RWPE1 (cell line): Measurements from ENCODE around the gene SH3D21.

ENCODE experiments used
- CTCF ChIA-PET: fragments of 350-600 bp; sonication (Branson Sonifier 250); formaldehyde crosslinking; extraction: SDS; loops from one replicate; lab custom pipeline; 2021; lab: Yijun Ruan, JAX
- POLR2A ChIA-PET: fragments of 400-600 bp; formaldehyde crosslinking; extraction: SDS; loops from one replicate; lab custom pipeline; 2020; ENCODE audit warnings: antibody characterized with exemption; ENCODE audit not compliant: low non-redundant PET; lab: Yijun Ruan, JAX
- DNase-seq: peaks from one replicate; pipeline ENCODE4 v3.0.0; 2012; ENCODE audit warnings: low spot score
- H3K27ac ChIP-seq: fragments of 450-650 bp; 2 replicates; pipeline ENCODE4 v1.5.1; 2017
- TF ChIP-seq, protein P1 (sequence below): fragments of 450-650 bp; conservative IDR thresholded peaks from 2 replicates; pipeline ENCODE4 v1.5.1; 2017; ENCODE audit warnings: low read depth, mild to moderate bottlenecking

Gene SH3D21

DNA sequence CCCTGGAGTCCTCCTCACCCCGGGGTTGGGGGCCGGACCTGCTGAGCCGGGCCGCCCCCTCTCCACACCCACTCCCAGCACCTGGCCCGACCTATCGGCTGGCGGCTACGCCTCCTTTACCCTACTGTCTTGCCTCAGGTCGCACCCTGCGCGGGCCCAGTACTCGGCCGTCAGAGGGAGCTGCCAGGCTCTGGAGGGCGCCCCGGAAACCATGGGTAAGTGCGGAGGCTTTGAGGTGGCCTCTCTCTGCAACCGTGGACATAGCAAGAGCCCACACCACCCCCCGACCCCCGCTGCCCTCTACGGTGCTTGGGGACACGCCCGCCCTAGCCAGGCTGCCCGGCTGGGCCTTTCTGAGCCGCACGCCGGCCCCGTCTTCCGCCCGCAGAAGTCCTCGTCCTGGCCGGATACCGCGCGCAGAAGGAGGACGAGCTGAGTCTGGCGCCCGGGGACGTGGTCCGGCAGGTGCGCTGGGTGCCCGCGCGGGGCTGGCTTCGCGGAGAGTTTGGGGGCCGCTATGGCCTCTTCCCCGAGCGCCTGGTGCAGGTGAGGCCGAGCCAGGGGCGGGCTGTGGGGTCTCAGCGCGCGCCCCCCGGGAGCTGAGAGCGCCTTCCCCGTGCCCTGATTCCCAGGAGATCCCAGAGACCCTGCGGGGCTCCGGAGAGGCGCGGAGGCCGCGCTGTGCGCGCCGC lies at the start of gene SH3D21:
SH3D21 (plus strand) TSS at position 159 of the 692 bp plus-strand sequence; CDS start at position 212, 53 bp downstream.
- CTCF ChIA-PET, result interaction anchor here (0.6 to 1.4 kb wide), 4 partner anchors 13 to 164 kb away, joined by 3 to 8 read pairs (median 4); no protein-coding TSS in a partner anchor
- POLR2A ChIA-PET, result interaction anchor here (0.7 to 1.1 kb wide), 2 partner anchors 21 to 106 kb away, joined by 3 to 4 read pairs; no protein-coding TSS in a partner anchor
- peak; percentile 71 for DNase-seq
- peak within 1 kb of the TSS; percentile 91 for H3K27ac ChIP-seq
- TF ChIP-seq, protein P1, sequence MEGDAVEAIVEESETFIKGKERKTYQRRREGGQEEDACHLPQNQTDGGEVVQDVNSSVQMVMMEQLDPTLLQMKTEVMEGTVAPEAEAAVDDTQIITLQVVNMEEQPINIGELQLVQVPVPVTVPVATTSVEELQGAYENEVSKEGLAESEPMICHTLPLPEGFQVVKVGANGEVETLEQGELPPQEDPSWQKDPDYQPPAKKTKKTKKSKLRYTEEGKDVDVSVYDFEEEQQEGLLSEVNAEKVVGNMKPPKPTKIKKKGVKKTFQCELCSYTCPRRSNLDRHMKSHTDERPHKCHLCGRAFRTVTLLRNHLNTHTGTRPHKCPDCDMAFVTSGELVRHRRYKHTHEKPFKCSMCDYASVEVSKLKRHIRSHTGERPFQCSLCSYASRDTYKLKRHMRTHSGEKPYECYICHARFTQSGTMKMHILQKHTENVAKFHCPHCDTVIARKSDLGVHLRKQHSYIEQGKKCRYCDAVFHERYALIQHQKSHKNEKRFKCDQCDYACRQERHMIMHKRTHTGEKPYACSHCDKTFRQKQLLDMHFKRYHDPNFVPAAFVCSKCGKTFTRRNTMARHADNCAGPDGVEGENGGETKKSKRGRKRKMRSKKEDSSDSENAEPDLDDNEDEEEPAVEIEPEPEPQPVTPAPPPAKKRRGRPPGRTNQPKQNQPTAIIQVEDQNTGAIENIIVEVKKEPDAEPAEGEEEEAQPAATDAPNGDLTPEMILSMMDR, result peak; percentile 19; the same call in 1 of the 2 replicates

DNA sequence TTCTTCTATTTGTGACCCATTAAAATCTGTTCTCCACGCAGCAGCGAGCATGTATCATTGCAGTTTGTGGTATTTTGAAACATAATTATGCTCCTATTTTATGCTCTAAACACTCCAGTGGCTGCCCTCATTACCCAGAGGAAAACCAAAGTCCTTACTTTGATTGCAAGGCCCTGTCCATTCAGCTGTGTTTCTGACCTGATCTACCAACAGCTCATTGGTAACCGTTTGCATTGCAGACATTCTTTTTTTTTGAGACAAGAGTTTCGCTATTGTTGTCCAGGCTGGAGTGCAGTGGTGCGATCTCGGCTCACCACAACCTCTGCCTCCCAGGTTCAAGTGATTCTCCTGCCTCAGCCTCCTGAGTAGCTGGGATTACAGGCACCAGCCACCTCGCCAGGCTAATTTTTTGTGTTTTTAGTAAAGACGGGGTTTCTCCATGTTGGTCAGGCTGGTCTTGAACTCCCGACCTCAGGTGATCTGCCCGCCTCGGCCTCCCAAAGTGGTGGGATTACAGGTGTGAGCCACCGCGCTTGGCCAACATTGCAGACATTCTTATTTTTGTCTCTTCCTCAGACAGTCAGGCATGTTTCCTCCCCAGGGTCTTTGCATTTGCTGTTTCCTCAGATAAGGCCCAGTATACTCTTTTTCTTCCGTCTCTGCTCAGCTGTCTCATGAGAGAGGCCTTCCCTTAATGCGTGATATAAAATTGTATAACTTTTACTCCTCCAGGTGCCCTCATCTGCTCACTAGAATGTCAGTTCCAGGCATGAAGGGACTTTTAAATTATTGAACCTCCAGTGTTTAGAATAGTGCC lies 49.4 kb upstream of the SH3D21 start:
- H3K27ac ChIP-seq, result peak overlapping the region; percentile 39
- TF ChIP-seq, protein P1, result no peak
- POLR2A ChIA-PET, result no interaction called here
- CTCF ChIA-PET, result no interaction called here
- DNase-seq, result no peak

- TF ChIP-seq, protein P1, result no peak
- POLR2A ChIA-PET, result no interaction called here
- DNase-seq, result no peak
- CTCF ChIA-PET, result no interaction called here
- H3K27ac ChIP-seq, result peak overlapping the region; percentile 45; the same call in 1 of the 2 replicates
Observed at GRCh38 chr1:36257375-36257767, 48.8 kb upstream of the SH3D21 start.

GRCh38 chr1:36258960-36259344 lies 47.2 kb upstream of the SH3D21 start:
- POLR2A ChIA-PET, result no interaction called here
- no peak overlapping the region for H3K27ac ChIP-seq
- TF ChIP-seq, protein P1, result no peak
- CTCF ChIA-PET, result interaction anchor here (0.6 kb wide), 1 partner anchor 27 kb away, joined by 3 read pairs; no protein-coding TSS in a partner anchor
- peak; percentile 18 for DNase-seq

GRCh38 chr1:36268981-36269380 lies 37.2 kb upstream of the SH3D21 start:
- POLR2A ChIA-PET, result no interaction called here
- CTCF ChIA-PET, result interaction anchor here (0.5 to 0.6 kb wide), 2 partner anchors 23 to 53 kb away, joined by 3 to 4 read pairs; no protein-coding TSS in a partner anchor
- H3K27ac ChIP-seq, result no peak overlapping the region
- TF ChIP-seq, protein P1, result no peak
- DNase-seq, result no peak

- POLR2A ChIA-PET, result no interaction called here
- no peak overlapping the region for H3K27ac ChIP-seq
- TF ChIP-seq, protein P1, result no peak
- CTCF ChIA-PET, result interaction anchor here (0.5 kb wide), 1 partner anchor 53 kb away, joined by 3 read pairs; no protein-coding TSS in a partner anchor
- DNase-seq, result no peak
Observed at GRCh38 chr1:36269408-36269838, 36.7 kb upstream of the SH3D21 start.
